Measurements from ENCODE around the gene MANF.

DNA sequence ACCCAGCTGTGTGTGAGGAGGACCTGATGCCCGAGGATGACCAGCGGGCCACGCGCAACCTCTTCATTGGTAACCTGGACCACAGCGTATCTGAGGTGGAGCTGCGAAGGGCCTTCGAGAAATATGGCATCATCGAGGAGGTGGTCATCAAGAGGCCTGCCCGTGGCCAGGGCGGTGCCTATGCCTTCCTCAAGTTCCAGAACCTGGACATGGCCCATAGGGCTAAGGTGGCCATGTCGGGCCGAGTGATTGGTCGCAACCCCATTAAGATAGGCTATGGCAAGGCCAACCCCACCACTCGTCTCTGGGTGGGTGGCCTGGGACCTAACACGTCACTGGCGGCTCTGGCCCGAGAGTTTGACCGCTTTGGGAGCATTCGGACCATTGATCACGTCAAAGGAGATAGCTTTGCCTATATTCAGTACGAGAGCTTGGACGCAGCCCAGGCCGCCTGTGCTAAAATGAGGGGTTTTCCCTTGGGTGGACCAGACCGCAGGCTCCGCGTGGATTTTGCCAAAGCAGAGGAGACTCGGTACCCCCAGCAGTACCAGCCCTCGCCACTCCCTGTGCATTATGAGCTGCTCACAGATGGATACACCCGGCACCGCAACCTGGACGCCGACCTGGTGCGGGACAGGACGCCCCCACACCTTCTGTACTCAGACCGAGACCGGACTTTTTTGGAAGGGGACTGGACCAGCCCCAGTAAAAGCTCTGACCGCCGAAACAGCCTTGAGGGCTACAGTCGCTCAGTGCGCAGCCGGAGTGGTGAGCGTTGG is 7.5 kb downstream of the MANF start:
- TF ChIP-seq, protein P1, sequence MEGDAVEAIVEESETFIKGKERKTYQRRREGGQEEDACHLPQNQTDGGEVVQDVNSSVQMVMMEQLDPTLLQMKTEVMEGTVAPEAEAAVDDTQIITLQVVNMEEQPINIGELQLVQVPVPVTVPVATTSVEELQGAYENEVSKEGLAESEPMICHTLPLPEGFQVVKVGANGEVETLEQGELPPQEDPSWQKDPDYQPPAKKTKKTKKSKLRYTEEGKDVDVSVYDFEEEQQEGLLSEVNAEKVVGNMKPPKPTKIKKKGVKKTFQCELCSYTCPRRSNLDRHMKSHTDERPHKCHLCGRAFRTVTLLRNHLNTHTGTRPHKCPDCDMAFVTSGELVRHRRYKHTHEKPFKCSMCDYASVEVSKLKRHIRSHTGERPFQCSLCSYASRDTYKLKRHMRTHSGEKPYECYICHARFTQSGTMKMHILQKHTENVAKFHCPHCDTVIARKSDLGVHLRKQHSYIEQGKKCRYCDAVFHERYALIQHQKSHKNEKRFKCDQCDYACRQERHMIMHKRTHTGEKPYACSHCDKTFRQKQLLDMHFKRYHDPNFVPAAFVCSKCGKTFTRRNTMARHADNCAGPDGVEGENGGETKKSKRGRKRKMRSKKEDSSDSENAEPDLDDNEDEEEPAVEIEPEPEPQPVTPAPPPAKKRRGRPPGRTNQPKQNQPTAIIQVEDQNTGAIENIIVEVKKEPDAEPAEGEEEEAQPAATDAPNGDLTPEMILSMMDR (IDR thresholded peaks at IDR 0.05): no peak
- no peak for TF ChIP-seq POLR2AphosphoS5 (IDR thresholded peaks at IDR 0.05)
- no peak for TF ChIP-seq POLR2A (IDR thresholded peaks at IDR 0.05)

Data from gastroesophageal sphincter (tissue), 3 donors.